HG03097 (cell line): ENCODE data around the gene IAH1.

Experiments
- ATAC-seq: cut with Tn5 transposase; IDR thresholded peaks from one replicate; pipeline ENCODE4 v1.9.1; 2021; ENCODE audit not compliant: unreplicated experiment, low FRiP score

The IAH1 gene, protein sequence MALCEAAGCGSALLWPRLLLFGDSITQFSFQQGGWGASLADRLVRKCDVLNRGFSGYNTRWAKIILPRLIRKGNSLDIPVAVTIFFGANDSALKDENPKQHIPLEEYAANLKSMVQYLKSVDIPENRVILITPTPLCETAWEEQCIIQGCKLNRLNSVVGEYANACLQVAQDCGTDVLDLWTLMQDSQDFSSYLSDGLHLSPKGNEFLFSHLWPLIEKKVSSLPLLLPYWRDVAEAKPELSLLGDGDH

DNA sequence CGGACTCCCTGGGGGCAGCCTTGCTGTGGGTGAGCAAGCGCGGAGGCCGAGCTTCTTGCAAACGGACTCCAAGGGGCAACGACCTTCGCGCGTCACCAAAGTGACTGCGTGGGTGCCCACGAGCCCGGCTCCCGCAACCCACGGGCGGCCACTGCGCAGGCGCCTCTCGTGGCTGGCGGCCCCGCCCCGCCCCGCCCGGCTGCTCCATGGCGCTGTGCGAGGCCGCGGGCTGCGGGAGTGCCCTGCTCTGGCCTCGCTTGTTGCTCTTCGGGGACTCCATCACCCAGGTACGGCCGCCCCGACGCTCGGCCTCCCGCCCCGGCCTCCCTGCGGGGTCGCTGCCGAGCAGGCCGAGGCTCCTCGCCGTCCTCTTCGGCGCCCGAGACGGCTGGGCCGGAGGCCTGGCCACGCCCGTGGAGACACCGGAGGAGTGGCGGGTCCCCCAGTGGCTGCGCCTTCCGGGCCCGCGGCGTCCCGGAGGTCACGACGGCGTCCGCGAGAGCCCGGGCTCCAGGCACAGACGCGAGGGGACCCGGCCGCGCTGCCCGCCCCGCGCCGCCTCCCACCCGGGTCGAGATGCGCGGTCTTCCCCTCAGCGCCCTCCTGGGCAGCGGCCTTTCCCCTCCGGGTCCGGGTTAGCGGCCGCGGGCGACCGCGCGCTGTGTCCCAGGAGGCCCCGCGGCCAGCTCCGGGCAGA, at the start of gene IAH1:
Gene IAH1, plus strand, starts transcription at position 191 of the 697 bp plus-strand sequence. Its CDS starts 16 bp downstream, at position 207.
- peak; percentile 58 for ATAC-seq

DNA sequence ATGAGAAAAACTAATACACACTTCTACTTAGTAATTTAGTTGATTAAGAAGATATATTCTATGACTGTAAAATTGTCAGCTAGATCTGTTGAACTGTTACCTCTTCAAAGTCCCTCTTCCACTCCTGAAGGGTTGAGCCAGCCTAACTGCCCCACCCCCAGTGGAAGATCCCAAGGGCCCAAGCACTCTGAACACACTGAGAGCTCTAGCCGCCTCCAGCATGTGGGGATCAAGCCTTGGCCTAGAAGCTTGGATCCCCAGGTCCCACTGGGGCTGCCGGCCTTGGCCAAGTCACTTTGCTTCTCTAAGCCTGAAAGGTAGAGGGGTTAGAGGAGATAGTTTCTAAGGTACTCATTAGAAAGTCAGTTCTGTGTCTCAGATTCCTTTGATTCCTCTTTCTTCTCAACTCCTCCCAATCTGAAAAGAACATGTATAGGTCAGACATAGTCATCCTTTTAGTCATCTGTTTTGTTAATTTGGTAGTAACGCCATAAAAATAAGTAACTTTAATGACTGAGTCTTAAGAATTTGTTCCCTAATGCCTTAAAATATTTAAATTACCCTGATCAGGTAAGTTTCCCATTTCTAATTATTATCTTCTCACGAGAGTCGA, 45.3 kb upstream of the IAH1 start:
- no peak for ATAC-seq

DNA sequence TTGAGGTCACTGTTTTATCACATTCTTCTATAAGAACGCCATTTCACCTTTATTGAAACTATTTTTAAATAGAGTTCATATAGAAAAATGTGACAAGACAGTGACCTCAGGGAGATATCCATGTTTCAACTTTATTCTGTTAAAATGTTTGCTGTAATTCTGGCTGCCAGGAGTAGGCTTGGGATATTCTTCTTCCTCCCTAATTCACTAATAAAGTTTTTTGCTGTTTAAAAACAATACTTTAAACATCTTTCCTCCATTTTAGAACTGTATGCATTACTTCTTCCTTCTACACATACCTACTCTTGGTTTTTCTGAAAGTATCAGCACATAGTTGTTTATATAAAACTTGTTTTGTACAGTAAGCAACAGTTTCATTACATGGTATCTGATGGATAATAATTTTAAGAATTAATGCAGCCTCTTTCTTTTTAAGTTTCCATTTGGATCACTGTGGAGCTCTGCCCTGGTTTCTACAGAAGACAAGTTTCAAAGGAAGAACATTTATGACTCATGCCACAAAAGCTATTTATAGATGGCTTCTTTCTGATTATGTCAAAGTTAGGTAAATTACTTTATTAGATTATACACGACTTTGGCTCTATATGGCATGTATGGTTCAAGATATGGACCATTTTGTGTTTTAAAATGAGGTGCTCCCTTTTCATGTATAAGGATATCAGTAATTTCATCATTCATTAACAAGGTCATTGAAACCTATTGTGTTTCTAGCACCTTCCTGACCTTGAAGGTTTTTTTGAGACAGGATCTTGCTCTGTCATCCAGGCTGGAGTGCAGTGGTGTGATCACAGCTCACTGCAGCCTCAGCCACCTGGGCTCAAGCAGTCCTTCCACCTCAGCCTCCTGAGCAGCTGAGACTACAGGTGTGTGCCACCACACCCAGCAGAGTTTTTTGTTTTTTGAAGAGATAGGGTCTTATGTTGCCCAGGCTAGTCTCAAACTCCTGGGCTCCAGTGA, 43.7 kb upstream of the IAH1 start:
- ATAC-seq = no peak

DNA sequence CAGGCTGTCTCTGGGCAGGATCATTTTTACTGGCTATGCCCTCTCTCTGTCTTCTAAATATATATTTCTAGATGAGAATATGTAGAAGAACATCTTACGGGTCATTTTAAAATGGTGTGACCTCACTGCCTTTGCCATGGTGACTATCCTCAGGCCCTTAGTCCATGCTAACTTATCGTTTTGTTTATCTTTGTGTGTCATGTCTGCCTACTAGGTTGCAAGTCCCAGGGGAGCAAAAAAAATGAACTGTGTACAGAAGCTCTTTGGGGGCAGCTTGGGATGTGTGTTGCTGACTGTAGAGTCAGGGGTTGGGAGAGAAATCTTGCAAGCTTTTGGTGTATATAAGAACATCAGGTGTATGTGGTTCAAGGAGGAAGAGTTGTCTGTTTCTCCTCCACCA, 39.9 kb upstream of the IAH1 start:
- ATAC-seq = no peak

DNA sequence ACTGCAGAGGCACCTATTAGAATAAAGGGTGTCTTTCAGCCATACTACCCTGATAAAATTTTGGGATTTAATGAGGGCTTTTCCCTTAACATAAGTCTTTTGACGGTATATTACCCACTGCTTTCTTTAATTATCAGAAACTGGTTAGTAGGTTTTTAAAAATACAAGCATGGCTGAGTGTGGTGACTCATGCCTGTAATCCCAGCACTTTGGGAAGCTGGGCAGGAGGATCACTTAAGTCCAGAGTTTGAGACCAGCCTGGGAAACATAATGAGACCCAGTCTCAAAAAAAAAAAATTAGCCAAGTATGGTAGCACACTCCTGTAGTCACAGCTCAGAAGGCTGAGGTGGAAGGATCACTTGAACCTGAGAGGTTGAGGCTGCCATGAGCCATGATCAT, 34.8 kb upstream of the IAH1 start:
- no peak for ATAC-seq

DNA sequence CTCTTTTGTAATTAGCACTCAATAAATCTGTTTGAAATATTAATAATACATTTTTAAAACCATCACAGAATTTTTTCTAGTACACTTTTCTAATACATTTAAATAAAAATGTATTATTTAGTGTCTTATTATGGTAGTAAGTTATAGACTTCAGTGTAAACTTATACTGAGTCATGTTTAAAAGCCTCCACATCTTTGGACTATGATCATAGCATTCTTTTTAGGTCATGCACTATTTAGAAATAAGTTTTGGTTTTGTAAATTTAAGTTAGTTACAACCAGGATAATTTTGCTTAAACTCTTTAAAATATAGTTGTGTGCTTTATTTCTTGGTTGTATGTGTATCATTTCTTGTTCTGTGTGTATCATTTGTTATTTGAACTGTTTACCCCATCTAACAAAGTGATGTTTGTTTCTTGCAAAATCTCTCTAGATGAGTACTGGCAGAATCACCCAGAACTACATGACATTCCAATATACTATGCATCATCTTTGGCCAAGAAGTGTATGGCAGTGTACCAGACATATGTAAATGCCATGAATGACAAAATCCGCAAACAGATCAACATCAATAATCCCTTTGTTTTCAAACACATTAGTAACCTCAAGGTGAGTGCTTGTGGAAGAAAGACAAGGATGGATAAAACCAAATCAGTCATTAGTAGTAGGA, 34.2 kb upstream of the IAH1 start:
- ATAC-seq = no peak

DNA sequence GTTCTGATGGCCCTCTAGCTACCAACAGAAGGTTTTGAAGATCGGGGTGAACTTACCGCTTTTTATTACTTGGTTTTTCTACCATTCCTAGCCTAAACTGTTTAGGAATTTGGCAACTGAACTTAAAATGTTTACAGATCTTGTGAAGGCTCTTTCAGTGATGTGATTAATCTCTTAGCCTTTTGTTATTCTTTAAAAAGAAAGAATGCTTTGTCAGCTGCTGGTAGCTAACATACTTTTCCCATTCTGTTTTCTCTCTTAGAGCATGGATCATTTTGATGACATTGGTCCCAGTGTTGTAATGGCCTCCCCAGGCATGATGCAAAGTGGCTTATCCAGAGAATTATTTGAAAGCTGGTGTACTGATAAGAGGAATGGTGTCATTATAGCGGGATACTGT, 32.8 kb upstream of the IAH1 start:
- ATAC-seq = no peak

DNA sequence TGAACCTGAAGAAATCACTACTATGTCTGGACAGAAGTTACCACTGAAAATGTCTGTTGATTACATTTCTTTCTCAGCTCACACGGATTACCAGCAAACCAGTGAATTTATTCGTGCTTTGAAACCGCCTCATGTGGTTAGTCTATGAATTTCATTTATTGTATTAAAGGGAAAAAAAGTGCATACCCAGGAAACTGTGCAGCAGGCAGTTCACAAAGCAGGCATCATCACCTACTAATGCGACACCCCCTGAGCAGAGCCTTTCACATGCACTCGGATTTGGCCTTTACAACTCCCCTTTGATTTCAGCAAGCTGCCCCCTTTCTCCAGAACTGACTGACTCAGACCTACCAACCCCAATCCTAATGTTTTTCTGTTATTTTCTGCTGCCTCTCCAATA, 30.8 kb upstream of the IAH1 start:
- no peak for ATAC-seq

DNA sequence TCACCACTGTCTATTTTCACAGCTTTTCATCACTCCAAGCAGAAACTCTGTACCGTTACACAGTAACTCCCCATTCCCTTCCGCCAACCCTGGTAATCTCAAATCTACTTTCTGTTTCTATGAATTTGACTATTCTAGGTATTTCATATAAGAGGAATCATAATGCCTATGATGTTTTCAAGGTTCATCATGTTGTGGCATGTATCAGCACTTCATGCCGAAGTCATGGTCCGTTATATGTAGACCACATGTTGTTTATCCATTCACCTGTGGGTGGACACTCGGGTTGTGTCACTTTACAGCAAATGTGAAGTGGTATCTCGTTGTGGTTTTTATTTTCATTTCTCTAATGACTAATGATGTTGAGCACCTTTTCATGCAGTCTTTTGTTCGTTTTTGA, 29.3 kb upstream of the IAH1 start:
- no peak for ATAC-seq

DNA sequence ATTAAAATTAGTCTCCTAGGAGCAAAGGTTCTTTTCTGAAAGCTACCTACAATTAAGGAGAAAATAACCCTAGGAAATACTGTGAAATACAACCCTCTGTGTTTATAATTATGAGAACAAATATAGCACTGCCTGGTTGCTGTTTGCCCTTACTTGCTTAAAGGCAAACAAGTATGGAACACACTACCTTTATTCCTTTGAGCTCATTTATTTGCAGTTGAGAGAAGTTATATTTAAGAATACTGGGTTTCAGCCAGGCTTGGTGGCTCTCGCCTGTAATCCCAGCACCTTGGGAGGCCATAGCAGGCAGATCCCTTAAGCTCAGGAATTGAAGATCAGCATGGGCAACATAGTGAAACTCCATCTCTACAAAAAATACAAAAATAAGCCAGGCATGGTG, 23.1 kb upstream of the IAH1 start:
- ATAC-seq = no peak

DNA sequence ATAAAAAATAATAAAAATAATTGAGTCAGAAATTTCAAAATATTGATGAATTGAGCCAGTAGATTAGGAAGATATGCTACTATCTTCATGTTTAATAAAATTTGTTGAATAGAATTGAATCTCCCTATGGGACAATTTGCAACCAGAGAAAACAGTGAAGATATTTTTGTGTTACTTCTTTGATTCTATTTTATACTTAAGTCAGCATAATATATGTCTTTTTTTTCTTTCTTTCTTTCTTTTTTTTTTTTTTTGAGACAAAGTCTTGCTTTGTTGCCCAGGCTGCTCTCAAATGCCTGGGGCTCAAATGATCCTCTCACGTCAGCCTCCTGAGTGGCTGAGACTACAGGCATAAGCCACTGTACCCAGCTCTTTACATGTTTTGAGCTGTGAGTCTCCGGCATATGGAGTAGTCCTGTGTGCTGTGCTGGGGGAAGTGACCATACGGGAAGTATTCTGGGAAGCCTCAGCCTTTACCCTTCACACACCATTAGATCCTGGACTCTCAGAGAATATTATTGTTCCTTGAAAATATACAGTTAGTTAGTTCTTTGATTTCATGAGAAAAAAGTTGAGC, 13.8 kb upstream of the IAH1 start:
- no peak for ATAC-seq

DNA sequence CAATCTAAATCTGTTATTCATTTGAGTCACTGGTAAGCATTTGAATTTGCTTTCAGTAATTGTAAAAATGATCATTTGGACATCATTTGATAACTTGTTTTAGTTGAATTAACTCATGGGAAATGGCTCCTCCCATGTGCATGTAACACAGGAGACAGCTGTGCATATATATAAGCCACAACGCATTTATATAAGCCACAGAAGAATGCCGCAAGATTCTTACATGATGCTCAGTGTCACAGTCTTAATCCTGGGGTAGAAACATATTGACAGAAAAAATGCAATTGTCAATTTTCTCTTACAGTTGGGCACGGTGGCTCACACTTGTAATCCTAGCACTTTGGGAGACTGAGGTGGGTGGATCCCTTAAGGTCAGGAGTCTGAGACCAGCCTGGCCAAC, 13.3 kb upstream of the IAH1 start:
- no peak for ATAC-seq

DNA sequence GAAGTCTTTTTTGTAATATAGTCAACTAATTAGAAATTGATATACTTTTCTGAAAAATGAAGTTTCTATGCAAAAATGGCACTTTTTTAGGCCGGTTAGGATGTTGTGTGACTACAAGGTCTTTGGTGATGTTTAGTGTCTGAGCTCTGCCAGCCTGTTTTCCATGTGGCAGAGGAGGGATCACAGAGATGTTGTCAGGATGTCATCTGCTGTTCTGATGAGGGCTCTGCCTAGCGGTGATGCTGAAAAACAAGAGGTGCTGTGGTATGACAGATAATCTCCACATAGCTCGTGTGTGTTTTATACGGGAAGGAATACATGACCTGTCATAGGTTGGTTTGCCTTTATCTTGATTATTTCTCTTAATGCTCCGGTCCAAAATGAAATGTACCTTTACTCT, 12.0 kb upstream of the IAH1 start:
- no peak for ATAC-seq

DNA sequence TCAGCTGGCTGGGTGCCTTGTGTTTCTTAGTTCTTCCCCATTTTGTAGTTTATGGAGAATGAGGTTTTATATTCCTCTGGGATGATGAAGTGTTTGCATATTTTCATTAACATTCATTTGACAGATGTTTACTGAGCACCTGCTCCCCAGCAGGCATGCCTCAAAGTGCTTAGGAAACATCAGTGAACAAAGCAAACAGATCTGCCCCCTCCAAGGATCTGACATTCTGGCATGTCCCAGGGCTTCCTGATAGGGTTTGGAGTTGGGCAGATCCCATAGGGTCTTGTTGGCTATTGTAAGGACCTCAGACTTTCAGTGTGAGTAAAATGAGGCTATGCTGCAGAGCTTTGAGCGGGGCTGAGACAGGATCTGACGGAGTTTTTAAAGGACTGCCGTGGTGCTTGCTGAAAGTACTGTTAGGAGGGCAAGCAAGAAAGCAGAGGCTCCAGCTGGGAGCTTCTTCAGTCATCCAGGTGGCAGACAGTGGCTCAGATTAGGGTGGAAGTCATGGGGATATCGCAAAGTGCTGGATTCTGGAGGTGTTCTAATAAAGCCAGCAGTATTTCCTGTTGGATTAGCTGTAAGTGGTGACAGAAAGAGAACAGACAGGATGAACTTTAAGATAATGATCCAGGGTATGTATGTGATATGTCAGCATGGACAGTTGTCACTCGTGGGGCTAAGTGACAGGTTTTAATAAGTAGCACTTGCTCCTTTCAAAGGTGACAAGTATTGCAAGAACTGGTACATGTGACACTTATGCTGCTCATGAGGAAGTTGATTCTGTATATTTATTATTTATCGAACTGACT, 11.3 kb upstream of the IAH1 start:
- no peak for ATAC-seq

DNA sequence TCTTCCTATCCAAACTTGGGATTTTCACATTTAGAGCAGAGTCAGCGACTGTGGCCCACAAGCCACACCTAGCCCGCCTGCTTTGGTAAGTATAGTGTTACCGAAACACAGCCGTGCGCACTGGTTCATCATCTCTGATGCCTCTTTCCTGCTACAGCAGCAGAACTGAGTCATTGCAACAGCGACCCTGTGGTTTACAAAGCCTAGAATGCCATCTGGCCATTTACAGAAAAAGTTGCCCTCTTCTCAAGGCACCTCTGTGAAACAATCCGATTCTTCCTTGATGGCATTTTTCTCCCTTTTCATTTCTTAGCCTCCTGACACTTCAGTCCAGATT, 10.7 kb upstream of the IAH1 start:
- ATAC-seq = no peak

DNA sequence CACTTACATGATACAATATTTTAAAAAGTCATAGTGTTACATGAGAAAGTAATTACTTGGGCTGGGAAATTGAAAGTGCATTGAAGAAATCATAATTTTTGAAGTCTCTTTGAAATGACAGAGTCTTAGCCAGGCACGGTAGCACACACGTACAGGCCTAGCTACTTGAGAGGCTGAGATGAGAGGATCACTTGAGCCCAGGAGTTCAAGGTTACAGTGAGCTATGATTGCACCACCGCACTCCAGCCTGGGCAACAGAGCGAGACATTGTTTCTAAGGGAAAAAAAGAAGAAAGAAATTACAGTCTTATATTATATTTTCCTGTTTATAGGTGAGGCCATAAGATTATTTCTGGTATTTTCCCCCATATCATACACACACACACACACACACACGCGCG, 9.2 kb upstream of the IAH1 start:
- ATAC-seq = no peak

DNA sequence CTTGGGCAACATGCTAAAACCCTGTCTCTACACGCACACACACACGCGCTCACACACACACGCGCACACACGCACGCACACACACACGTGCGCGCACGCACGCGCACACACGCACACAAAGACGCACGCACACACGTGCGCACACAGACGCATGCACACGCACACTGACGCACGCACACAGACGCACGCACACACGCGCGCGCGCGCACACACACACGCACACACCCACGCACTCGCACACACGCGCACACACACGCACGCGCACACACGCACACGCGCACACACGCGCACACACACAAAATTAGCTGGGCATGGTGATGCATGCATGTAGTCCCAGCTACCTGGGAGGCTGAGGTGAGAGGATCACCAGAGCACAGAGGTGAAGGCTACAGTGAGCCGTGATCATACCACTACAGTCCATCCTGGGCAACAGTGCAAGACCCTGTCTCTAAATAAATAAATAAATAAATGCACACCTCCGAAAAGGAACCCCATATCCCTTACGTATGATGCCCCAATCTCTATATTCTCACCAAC, 8.1 kb upstream of the IAH1 start:
- no peak for ATAC-seq

DNA sequence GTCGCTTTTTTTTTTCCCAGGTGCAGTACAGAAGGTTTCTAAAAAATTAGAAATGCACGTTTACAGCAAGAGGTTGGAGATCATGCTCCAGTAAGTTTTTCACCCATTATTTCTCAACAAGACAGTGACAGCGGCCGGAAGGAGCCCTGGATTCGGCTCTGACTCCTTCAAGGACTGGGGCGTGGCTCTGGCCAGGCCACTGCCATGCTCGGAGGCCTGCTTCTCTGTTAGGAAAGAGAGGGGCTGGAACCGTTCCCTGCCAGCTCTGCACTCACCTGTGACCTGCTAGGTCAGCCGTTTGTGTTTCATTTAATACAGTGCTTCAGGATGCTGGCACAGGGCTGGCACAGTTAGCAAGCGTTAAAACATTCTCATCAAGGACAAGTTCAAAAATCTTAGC, 6.7 kb upstream of the IAH1 start:
- ATAC-seq = no peak

DNA sequence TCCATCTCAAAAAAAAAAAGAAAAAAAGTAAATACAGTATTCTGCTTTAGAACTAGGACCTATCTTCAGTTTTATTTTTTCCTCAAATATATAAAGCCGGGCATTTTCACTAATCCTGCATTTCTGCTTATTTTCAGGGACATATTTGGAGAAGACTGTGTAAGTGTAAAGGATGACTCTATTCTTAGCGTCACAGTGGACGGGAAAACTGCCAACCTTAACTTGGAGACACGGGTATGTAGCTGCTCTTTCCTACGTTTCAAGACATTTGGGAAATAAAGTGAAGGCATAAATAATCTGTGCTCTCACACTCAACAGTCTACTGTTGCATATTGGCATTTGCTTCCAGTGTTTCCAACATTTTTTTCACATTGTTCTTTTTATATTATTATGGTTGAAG, 3.1 kb upstream of the IAH1 start:
- no peak for ATAC-seq
